Middle frontal gyrus (tissue), 1 donor: ENCODE data around the gene PITPNB.

Source experiments
- DNase-seq: peaks from one replicate; pipeline ENCODE4 v3.0.0-alpha.2; 2015; ENCODE audit warnings: low spot score; ENCODE audit errors: extremely low spot score

PITPNB gene

DNA sequence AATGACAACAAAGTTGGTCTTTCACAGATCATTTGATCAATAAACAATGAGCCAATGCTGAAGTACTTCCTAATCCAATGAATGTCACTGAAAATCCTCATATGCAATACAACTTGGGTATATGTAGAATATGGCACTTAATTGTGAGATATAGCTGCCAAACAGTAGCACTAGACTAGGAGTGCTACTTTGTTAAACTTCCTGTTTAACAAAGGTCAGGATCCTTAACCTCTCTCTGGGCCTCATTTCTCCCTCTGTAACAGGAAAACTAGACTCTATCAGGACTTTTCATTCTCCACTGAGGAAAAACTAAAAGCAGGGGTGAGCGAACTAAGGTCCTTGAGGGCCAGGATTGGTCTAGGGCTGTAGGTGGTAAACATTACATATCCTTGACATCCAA, 56.1 kb downstream of the PITPNB start:
- DNase-seq, result no peak

- no peak for DNase-seq
Observed at GRCh38 chr22:27859336-27859735, 59.7 kb downstream of the PITPNB start.

GRCh38 chr22:27858626-27859025, 60.4 kb downstream of the PITPNB start:
- DNase-seq, result no peak

GRCh38 chr22:27857443-27857842, 61.6 kb downstream of the PITPNB start:
- no peak for DNase-seq

GRCh38 chr22:27856386-27856785, 62.7 kb downstream of the PITPNB start:
- DNase-seq, result no peak

- DNase-seq, result no peak
Observed at GRCh38 chr22:27853424-27853823, 65.6 kb downstream of the PITPNB start.

DNA sequence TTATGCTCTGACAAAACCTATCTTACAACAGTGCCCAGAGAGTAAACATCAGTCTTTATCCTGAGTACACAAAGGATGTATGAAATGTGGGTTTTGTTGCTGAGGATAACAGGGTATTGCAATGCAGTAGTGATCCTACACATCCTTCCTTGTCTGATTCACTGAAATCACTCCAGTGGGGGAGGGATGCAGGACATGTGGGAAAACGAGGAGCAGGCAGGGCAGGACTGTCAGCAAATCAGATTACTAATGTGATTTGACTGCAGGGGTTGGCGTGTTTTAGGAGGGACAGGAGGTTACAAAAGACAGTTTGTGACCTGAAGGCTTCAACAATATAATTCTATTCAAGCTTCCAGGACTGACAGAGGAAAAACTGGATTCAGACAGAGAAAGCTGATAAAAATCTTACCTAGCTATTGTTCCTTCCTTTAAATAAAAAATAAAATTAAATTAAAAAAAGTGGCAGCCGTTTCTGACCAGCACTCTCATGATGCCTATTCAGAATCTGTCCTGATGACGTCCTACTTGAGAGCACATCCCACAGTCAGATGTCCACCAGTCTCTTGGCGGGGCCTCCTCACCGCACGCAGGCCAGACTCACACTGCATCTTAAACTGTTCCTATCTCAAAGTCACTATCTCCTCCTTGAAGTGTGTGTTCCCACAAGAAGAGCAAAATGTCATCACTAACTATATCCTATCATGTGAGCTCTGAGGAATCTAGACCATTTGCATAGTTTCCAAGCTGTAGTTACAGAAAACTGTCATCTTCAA, 66.9 kb downstream of the PITPNB start:
- no peak for DNase-seq

DNA sequence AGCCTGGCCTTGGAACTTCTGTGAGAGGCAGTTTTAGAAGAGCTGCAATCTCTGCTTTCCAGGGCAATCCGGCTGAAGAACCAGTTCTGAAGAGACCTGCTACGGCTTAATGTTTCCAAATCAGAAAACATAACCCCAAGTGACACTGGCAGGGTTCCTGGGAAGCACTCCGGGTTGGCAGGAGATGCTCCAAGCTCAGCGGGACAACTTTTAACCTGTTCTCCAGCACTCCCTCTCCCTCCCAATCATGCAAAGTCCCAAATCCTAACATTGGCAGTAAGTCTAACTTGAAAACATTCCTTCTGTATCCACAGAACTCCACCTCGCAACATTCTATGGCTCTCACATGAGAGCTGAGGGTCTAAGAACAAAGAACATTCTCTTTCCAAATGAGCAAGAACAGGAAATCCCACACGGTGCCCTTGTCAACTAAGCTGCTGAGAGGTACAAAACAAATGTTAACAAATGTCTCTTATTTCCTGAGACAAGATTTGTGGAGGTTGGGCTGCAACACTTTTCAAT, 69.0 kb downstream of the PITPNB start:
- DNase-seq, result no peak

DNA sequence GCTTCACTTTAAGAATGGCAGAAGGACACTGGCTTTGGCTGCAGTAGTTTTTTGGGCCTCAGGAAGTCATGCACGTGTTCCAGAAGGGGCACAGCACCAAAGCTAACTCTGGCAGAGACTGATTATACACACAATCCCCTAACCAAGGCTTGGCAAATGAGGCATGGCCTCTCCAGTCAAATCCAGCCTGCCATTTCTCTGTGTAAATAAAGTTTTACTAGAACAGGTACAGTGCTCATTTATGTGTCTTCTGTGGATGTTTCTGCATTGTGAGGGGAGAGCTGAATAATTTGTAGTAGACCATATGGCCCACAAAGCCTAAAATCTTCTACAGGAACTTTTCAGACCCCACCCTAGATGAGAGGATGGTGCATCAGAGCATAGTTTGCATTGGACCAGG, 71.1 kb downstream of the PITPNB start:
- DNase-seq, result no peak

DNA sequence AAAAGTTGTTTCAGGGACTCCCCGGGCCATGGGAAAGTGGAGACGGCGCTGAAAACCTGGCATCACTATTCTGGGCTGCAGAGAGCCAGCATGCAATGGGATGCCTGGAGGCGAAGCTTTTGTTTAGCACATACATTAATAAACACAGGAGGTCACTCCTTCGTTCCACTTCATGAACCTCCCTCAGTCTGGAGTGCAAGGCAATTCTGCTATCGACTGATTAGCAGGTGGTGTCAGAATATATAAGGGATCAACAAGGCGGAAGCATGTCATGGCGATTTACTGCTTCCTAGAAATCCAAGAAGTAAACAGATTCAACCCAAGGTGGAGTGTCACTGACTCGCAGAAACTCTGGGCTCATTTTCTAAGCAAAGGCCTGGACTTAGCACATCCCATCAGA, 72.1 kb downstream of the PITPNB start:
- DNase-seq, result no peak

DNA sequence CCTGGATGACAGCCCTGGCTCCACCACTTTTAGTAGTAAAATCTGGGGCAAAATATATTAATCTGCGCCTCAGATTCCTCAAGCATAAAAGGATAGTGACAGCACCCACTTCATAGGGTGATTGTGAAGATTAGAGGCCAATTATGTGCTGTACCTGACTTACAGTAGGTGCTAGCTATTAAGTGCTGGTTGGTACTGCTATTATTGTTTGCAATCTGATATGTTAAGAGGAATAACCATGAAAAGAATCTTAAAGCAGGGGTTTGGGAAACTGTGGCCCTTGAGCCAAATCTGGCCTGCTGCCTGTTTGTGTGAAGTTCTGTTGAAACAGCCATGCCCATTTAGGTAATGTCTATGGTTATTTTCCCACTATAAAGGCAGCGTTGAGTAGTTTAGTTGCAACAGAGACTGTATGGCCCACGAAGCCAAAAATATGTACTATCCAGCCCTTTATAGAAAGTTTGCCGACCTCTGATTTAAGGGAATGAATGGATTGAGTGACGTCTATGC, 72.8 kb downstream of the PITPNB start:
- DNase-seq, result no peak

DNA sequence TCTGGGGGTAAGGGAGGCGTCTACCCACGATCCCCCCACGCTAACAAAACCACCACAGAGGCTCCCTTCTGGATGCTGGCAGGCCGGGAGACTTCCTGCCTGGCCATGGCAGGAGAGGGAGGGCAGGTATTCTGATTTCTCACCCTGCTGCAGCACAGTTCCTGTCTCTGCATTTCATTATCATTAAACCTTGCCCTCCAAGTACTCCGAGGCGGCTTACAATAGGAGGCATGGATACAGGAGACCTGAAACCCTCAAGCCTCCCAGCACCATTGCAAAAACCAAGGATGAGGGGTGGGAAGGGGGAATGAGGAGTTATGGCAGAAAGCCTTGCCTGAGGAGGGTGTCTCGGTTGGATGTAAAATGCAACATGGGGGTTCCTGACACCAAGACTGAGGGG, 73.4 kb downstream of the PITPNB start:
- DNase-seq, result no peak

- DNase-seq, result no peak
Observed at GRCh38 chr22:27844656-27845591, 74.1 kb downstream of the PITPNB start.

GRCh38 chr22:27844256-27844655, 74.8 kb downstream of the PITPNB start:
- no peak for DNase-seq

GRCh38 chr22:27843441-27843840, 75.6 kb downstream of the PITPNB start:
- no peak for DNase-seq

GRCh38 chr22:27842669-27843431, 76.2 kb downstream of the PITPNB start:
- DNase-seq, result peak; percentile 12

DNA sequence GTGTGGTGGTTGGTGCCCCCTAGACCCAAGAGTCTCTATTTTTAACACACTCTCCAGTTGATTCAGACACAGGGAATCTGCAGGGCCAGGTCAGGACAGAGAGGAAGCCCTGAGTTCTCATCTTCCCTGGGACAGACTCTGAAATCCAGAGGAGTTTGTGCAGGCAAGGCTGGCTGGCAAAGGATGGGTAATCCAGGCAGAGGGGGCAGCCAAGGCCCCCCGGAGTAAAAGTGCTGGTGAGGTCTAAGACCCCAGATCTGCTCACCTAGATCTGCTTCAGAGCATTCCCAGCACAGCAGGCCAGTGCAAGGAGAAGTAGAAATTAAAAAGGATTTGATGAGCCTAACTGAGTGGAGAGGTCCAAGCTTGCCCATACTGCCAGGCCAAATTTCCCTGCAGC, 76.9 kb downstream of the PITPNB start:
- DNase-seq, result no peak

DNA sequence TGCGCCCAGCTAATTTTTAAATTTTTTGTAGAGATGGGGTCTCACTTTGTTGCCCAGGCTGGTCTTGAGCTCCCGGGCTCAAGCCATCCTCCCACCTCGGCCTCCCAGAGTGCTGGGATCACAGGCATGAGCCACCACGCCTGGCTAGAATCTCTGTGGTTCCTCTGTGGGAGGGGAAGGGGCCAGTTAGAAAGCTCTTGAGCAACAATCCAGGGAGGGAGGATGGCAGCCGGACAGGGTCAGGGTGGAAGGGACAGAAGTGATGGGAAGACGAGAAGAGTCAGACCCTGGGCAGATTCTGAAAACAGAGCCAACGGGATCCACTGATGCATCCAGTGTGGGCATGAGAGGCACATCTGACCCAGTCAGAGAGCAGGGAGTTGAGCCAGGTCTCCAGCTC, 78.6 kb downstream of the PITPNB start:
- DNase-seq, result no peak

- no peak for DNase-seq
Observed at GRCh38 chr22:27839057-27839660, 79.9 kb downstream of the PITPNB start.

GRCh38 chr22:27836181-27836580, 82.9 kb downstream of the PITPNB start:
- DNase-seq, result no peak

DNA sequence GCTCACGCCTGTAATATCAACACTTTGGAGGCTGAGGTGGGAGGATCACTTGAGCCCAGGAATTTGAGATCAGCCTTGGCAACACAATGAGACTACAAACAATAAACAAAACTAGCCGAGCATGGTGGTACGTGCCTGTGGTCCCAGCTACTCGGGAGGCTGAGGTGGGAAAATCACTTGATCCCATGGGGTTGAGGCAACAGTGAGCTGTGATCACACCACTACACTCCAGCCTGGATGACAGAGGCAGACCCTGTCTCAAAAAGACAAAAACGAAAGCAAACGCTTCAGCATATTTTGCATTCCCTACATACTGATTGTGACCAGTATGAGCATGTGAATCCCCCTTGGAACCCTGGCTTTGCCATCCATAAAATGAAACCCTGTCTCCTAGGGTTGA, 83.6 kb downstream of the PITPNB start:
- no peak for DNase-seq
